Activated B cell treated with CpG ODN at 0.5 μM for 24 hours (primary cell): Measurements from ENCODE around the gene ADSS1. TPM values are rescaled to one million over a fixed set of nuclear protein-coding genes. Genes with fewer than 3 reads are reported as not detected.

Source experiments
- ATAC-seq: fragments of 200-7000 bp; cut with Tn5 transposase; one replicate; pipeline ENCODE4 v1.10.0; 2021; ENCODE audit warnings: low read depth, mild to moderate bottlenecking, moderate library complexity
- CTCF ChIA-PET: fragments of 350-600 bp; sonication (Branson Sonifier 250); formaldehyde crosslinking; loops from one replicate; lab custom pipeline; 2021; ENCODE audit warnings: antibody characterized with exemption; lab: Charles Lee
- POLR2A ChIA-PET: fragments of 350-600 bp; sonication (Branson Sonifier 250); formaldehyde crosslinking; loops from one replicate; lab custom pipeline; 2021; ENCODE audit warnings: antibody characterized with exemption; lab: Charles Lee
- DNase-seq: peaks from one replicate; pipeline ENCODE4 v3.0.0; 2022
- H3K27ac Mint-ChIP-seq: one replicate; pipeline ENCODE4 v1.8.0; 2020; ENCODE audit warnings: mixed read lengths
- H3K27me3 Mint-ChIP-seq: one replicate; pipeline ENCODE4 v1.8.0; 2021; ENCODE audit warnings: mixed read lengths
- H3K36me3 Mint-ChIP-seq: one replicate; pipeline ENCODE4 v1.8.0; 2021; ENCODE audit warnings: low read depth, mixed read lengths
- H3K4me1 Mint-ChIP-seq: one replicate; pipeline ENCODE4 v1.8.0; 2021; ENCODE audit warnings: mixed read lengths
- H3K4me3 Mint-ChIP-seq: one replicate; pipeline ENCODE4 v1.8.0; 2020; ENCODE audit warnings: mild to moderate bottlenecking, mixed read lengths
- H3K9me3 Mint-ChIP-seq: one replicate; pipeline ENCODE4 v1.8.0; 2020; ENCODE audit warnings: mixed read lengths
- CTCF ChIP-seq: fragments of 200-600 bp; IDR thresholded peaks from one replicate; pipeline ENCODE4 v1.8.0; 2022; ENCODE audit warnings: antibody characterized with exemption, mild to moderate bottlenecking
- intact Hi-C: fragments of 100-400 bp; cut with micrococcal nuclease; formaldehyde crosslinking; loops from one replicate; pipeline ENCODE4 v1.15.1; 2024
- total RNA-seq: library from RNA; stranded (reverse); gene quantifications from 2 replicates; pipeline ENCODE4 v1.2.3, GENCODE V29; 2022

The ADSS1 gene
- total RNA-seq, 1 donor from 2014 or later = 0.18 TPM

DNA sequence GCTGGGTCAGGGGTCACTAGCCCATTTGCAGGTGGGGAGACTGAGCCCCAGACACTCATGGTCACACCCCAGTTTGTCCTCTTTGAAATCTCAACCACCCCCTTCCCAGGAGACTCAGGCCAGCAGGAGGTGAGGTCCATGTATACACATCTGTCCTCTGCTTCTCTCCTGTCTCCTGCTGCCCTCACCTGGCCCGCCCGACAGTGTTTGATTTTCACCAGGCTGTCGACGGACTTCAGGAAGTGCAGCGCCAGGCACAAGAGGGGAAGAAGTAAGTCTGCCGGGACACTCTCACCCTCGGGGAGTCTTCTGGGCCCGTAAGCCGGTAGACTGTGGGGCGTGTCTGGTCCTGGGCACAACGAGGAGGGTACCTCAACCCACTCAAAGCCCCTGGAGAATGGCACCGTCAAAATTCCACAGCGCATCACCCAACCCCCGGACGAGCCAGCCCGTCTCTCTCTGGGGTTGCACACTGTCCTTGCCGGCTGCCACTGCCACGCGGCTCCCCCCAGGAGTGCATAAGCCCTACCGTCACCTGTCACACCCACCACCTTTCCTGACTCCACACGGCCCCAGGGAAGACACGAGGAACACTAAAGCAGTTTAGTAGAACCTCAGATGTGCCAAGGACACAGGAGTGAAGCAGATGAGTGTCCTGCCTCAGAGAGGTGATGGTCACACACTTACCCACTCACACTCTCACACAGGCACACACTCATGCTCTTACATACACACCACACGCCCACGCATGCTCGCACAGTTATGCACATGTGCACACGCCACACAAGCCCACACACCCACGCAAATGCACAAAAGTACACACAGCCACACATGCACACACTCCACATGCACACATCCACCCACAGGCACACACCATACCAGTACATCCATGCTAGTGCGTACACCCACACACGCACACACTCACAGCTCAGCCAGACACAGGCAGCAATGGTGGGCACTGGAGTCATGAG lies 15.8 kb downstream of the ADSS1 start:
- CTCF ChIA-PET = no interaction called here
- intact Hi-C loops = no loop called here

DNA sequence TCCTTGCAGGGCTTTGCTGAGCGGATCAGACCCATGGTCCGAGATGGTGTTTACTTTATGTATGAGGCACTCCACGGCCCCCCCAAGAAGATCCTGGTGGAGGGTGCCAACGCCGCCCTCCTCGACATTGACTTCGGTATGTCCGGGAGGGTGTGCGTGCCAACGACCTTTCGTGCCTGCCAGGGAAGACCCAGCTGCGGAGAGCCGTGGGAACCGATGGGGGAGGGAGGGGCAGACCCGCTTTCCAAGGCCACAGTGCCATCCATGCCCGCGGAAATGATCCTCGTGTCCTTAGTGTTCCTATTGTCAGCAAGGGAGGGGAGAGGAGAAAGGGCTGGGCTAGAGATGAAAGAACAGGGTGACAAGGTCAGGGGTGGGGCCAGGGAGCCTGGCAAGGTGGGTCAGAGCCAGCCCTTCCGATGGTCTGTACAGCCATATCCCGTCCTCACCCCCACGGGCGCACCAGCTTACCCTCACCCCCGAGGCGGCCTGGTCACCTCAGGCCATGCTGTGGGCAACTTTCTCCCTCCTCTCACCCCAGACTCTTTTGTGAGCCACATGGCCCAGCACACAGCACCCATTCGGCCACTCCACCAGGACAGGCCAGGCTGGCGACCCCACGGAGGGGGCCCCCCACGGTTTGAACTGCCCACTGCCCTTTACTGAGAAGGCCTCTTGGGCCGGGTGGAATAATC lies 17.2 kb downstream of the ADSS1 start:
- Mint-ChIP-seq H3K9me3 (no peaks in the 10 kb centered on the region), H3K4me1 (peaks cover 5% of the 10 kb centered on the region), H3K27me3 (peaks cover 7% of the 10 kb centered on the region), H3K27ac (no peak overlapping the region), H3K36me3 (no peaks in the 10 kb centered on the region), H3K4me3 (no peak overlapping the region)
- TF ChIP-seq CTCF = no peak
- ATAC-seq (no peak), DNase-seq (no peak)
- ChIA-PET CTCF (no interaction called here), POLR2A (no interaction called here)
- intact Hi-C loops = no loop called here

More for the DNA sequence above, 15.8 kb downstream of the ADSS1 start:
- Mint-ChIP-seq H3K27me3 (peaks cover 9% of the 10 kb centered on the region), H3K4me1 (no peaks in the 10 kb centered on the region), H3K4me3 (no peak overlapping the region), H3K36me3 (no peaks in the 10 kb centered on the region), H3K27ac (no peak overlapping the region), H3K9me3 (no peaks in the 10 kb centered on the region)
- DNase-seq (no peak), ATAC-seq (no peak)
- no peak for TF ChIP-seq CTCF
- POLR2A ChIA-PET = no interaction called here

- DNase-seq (no peak), ATAC-seq (no peak)
- Mint-ChIP-seq H3K36me3 (no peaks in the 10 kb centered on the region), H3K4me3 (no peak overlapping the region), H3K27ac (no peak overlapping the region), H3K4me1 (peaks cover 5% of the 10 kb centered on the region), H3K27me3 (peaks cover 6% of the 10 kb centered on the region), H3K9me3 (no peaks in the 10 kb centered on the region)
- ChIA-PET CTCF (no interaction called here), POLR2A (no interaction called here)
- intact Hi-C loops = no loop called here
- TF ChIP-seq CTCF = no peak
Measured at GRCh38 chr14:104741803-104742251, 17.8 kb downstream of the ADSS1 start.

GRCh38 chr14:104742586-104743455 lies 18.8 kb downstream of the ADSS1 start:
- Mint-ChIP-seq H3K27ac (no peak overlapping the region), H3K4me3 (no peak overlapping the region), H3K27me3 (peaks cover 6% of the 10 kb centered on the region), H3K36me3 (no peaks in the 10 kb centered on the region), H3K4me1 (peaks cover 5% of the 10 kb centered on the region), H3K9me3 (no peaks in the 10 kb centered on the region)
- TF ChIP-seq CTCF = no peak
- ATAC-seq (no peak), DNase-seq (no peak)
- ChIA-PET POLR2A (no interaction called here), CTCF (no interaction called here)
- intact Hi-C loops = no loop called here
